ENCODE data around the gene DCP2. TPM values are rescaled to one million over a fixed set of nuclear protein-coding genes. Genes with fewer than 3 reads are reported as not detected.
A peak's percentile ranks its signal among the peaks of the same experiment; 100 is the strongest.

The DCP2 gene
- total RNA-seq, 1 experiment from 2014 or later: 91.3 TPM

- Histone ChIP-seq H3K27me3 (no peaks in the 10 kb centered on the region), H3K36me3 (no peaks in the 10 kb centered on the region; the same call in 1 of the 2 replicates), H3K4me3 (no peak overlapping the region), H3K9me3 (replicated peaks) (no peaks in the 10 kb centered on the region), H3K27ac (no peak overlapping the region), H3K4me1 (peaks cover 12% of the 10 kb centered on the region)
- DNase-seq: no peak
Measured at GRCh38 chr5:113039229-113039933, 62.8 kb downstream of the DCP2 start.

- no peak for DNase-seq
- Histone ChIP-seq H3K9me3 (replicated peaks) (no peaks in the 10 kb centered on the region), H3K27ac (no peak overlapping the region), H3K27me3 (no peaks in the 10 kb centered on the region), H3K4me3 (no peak overlapping the region), H3K36me3 (no peaks in the 10 kb centered on the region; the same call in 1 of the 2 replicates), H3K4me1 (peaks cover 8% of the 10 kb centered on the region)
Measured at GRCh38 chr5:113039934-113040285, 63.3 kb downstream of the DCP2 start.

- no peak overlapping the region for H3K4me3 ChIP-seq
- no peak overlapping the region for H3K27ac ChIP-seq
- no peaks in the 10 kb centered on the region; the same call in 1 of the 2 replicates for H3K36me3 ChIP-seq
- no peaks in the 10 kb centered on the region; the same call in 1 of the 2 replicates for H3K4me1 ChIP-seq
- H3K9me3 ChIP-seq (replicated peaks): no peaks in the 10 kb centered on the region
- H3K27me3 ChIP-seq: no peaks in the 10 kb centered on the region
- no peak for DNase-seq
Measured at GRCh38 chr5:113040672-113041260, 64.2 kb downstream of the DCP2 start.

DNA sequence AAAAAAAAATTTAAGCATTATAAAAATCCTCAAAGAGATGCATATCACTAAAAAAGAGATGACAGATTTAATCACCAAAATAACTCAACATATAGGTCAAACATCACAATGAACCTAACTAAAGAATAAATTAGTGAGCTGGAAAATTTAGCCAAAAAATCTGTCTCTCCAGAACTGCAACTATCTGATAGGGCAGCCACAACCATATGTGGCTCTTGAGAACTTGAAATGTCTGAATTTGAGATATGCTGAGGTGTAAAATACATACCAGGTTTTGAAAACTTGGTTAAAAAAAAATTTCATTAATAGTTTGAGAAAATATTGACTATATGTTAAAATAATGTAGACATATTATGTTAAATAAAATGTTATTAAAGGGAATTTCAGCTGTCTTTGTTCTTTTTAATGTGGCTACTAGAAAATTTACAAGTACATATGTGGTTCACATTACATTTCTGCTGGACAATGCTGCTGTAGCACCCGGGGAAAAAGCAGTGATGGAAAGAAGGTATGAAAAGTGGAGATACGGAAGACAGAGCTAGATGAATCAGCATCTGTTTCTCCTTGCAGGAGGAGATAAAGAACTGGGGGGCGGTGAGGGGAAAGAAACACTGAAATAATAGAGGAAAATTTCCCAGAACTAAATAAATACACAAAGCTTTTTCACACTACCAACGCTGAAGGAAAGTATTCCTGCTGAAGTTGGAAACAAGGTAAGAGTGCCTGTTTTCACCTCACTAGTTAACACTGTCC lies 66.1 kb downstream of the DCP2 start:
- H3K4me3 ChIP-seq: no peak overlapping the region

DNA sequence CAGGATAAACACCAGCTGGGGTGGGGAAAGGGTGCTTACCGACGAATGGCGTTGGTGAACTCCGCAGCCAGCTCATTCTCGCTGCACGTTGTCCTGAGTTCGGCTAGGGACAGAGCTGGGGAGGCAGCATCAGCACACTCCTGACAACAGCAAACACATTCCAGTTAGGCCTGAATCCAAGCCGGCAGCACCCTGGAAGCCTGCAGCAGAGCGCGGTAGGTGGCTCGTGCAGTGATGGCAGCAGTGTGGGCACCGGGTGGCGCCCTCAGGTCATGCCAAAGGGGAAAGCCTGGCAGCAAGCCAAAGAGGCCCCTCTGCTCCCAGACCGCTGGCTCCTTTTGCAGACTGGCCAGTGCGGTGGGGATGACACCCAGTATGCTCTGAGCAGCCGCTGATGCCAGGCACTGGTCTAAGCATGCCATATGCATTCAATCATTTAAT lies 66.9 kb downstream of the DCP2 start:
- Histone ChIP-seq H3K4me3 (no peak overlapping the region), H3K27me3 (no peaks in the 10 kb centered on the region), H3K4me1 (no peaks in the 10 kb centered on the region), H3K9me3 (replicated peaks) (no peaks in the 10 kb centered on the region), H3K27ac (no peak overlapping the region), H3K36me3 (peaks cover 2% of the 10 kb centered on the region; the same call in 1 of the 2 replicates)
- peak; percentile 54 to 61 for DNase-seq

More for the DNA sequence above, 66.1 kb downstream of the DCP2 start:
- H3K36me3 ChIP-seq: no peaks in the 10 kb centered on the region; the same call in 1 of the 2 replicates
- no peaks in the 10 kb centered on the region for H3K27me3 ChIP-seq
- H3K9me3 ChIP-seq (replicated peaks): no peaks in the 10 kb centered on the region
- H3K4me1 ChIP-seq: no peaks in the 10 kb centered on the region
- no peak for DNase-seq
- H3K27ac ChIP-seq: no peak overlapping the region

- H3K9me3 ChIP-seq (replicated peaks): no peaks in the 10 kb centered on the region
- no peak for DNase-seq
- no peaks in the 10 kb centered on the region for H3K27me3 ChIP-seq
Measured at GRCh38 chr5:113044776-113045465, 68.3 kb downstream of the DCP2 start.

GRCh38 chr5:113047234-113047633 lies 70.6 kb downstream of the DCP2 start:
- Histone ChIP-seq H3K27me3 (no peaks in the 10 kb centered on the region), H3K4me3 (no peak overlapping the region), H3K4me1 (no peaks in the 10 kb centered on the region), H3K36me3 (peaks cover 3% of the 10 kb centered on the region; the same call in 1 of the 2 replicates), H3K9me3 (replicated peaks) (no peaks in the 10 kb centered on the region), H3K27ac (no peak overlapping the region)
- no peak for DNase-seq

More at GRCh38 chr5:113044776-113045465, 68.3 kb downstream of the DCP2 start:
- H3K4me3 ChIP-seq: no peak overlapping the region
- H3K36me3 ChIP-seq: peaks cover 3% of the 10 kb centered on the region; the same call in 1 of the 2 replicates
- H3K4me1 ChIP-seq: no peaks in the 10 kb centered on the region
- H3K27ac ChIP-seq: no peak overlapping the region

DNA sequence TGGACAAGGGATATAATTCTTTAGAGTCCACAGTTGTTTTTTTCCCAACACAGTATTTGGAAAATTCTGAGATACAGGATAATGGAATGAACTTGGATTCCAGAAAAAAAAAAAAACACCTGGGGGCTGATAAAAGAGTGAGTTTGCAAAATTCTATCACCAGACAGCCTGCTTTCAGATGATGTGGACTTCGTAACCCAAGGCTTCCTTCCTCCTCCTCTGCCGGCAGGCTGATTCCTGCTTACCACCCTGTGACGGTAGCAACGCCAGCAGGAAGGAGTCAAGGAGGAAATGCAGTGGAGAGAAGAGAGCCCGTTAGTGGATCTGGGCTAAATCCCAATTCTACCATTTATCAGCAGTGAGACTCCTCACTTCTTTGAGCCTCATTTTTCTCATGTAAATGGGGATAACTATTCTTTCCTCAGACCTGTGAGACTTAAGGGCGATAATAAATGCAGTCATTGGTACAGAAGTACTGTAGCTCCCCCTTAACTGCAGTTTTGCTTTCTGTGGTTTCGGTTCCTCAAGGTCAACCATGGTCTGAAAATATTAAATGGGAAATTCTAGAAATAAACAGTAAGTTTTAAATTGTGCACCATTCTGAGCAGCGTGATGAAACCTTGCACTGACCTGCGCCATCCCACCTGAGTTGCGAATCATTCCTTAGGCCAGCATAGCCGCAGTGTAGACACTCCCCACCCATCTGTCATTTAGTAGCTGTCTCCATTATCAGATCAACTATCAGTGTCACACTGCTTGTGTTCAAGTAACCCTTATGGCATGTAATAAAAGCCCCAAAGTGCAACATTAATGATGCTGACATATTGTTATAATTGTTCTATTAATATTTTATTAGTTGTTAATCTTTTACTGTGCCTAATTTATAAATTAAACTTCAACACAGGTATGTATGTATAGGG lies 71.4 kb downstream of the DCP2 start:
- Histone ChIP-seq H3K27me3 (no peaks in the 10 kb centered on the region), H3K27ac (no peak overlapping the region), H3K4me1 (no peaks in the 10 kb centered on the region), H3K36me3 (peaks cover 3% of the 10 kb centered on the region; the same call in 1 of the 2 replicates), H3K4me3 (no peak overlapping the region), H3K9me3 (replicated peaks) (no peaks in the 10 kb centered on the region)
- no peak for DNase-seq

GRCh38 chr5:113048931-113049330 lies 72.3 kb downstream of the DCP2 start:
- H3K4me1 ChIP-seq: no peaks in the 10 kb centered on the region
- no peaks in the 10 kb centered on the region for H3K9me3 ChIP-seq (replicated peaks)
- H3K4me3 ChIP-seq: no peak overlapping the region
- H3K27ac ChIP-seq: no peak overlapping the region
- H3K36me3 ChIP-seq: peaks cover 3% of the 10 kb centered on the region; the same call in 1 of the 2 replicates
- no peak for DNase-seq
- no peaks in the 10 kb centered on the region for H3K27me3 ChIP-seq

GRCh38 chr5:113050721-113051382 lies 74.3 kb downstream of the DCP2 start:
- no peaks in the 10 kb centered on the region for H3K9me3 ChIP-seq (replicated peaks)
- peaks cover 3% of the 10 kb centered on the region; the same call in 1 of the 2 replicates for H3K36me3 ChIP-seq
- H3K27ac ChIP-seq: no peak overlapping the region
- H3K27me3 ChIP-seq: no peaks in the 10 kb centered on the region
- H3K4me1 ChIP-seq: no peaks in the 10 kb centered on the region
- DNase-seq: no peak
- no peak overlapping the region for H3K4me3 ChIP-seq

DNA sequence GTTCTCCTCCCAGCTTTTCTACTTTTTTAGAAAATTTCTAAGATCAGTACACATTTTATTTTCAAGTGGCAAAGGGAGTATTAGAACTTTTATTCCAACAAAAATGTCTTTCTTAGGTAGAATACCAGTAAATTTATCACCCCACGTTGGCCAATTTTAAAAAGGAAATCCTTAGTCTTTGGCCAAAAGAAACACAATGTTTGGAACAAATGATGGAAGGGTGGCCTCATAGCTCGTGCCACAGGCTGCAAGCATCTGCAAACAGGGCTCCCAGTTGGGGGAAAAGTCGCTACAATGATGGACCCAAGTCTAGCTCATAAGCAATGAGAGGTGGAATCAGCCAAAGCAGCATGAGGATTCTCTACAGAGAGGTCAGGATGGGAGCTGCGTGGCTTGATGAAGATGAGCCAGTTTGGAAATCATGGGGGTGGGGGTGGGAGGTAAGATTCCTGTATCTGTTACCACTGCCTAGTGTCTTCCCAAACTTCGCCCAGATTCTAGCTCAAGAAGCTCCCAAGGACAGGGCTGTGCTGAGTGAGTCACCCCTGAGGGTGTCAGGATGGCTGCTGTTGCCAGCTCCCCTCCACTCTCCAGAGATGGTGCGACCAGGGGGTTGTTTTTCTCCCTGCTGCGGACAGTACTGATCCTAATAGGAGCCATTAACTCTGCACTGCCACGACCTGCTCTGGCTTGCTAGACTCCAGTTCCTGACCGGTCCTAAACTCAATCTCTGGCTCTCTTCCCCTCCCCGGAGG lies 75.6 kb downstream of the DCP2 start:
- Histone ChIP-seq H3K27me3 (no peaks in the 10 kb centered on the region), H3K36me3 (peaks cover 3% of the 10 kb centered on the region; the same call in 1 of the 2 replicates), H3K9me3 (replicated peaks) (no peaks in the 10 kb centered on the region), H3K4me1 (no peaks in the 10 kb centered on the region), H3K27ac (no peak overlapping the region), H3K4me3 (no peak overlapping the region)
- DNase-seq: no peak

- Histone ChIP-seq H3K9me3 (replicated peaks) (no peaks in the 10 kb centered on the region), H3K27me3 (no peaks in the 10 kb centered on the region), H3K4me1 (no peaks in the 10 kb centered on the region), H3K4me3 (no peak overlapping the region), H3K36me3 (peaks cover 1% of the 10 kb centered on the region; the same call in 1 of the 2 replicates), H3K27ac (no peak overlapping the region)
- no peak for DNase-seq
Measured at GRCh38 chr5:113053511-113053995, 77.0 kb downstream of the DCP2 start.

DNA sequence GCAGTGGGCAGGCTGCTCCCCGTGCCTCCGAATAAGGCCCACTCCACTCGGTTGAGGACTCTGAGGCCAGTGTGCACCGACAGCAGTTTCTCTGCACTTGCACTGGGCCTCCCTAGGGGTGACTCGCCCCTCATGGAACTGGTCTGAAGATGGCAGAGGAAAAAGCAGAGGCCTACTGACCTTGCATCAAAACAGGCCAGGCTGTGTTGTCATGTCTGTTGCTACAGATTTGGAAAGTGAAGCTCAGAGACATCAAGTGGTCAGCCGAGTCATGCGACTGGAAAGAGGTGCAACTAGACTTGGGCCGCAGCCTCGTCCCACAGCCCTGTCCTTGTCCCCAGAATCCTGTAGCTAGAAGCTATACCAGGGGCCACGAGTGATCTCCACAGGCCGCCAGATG lies 78.3 kb downstream of the DCP2 start:
- no peak overlapping the region for H3K4me3 ChIP-seq
- no peak overlapping the region for H3K27ac ChIP-seq
- no peak for DNase-seq
- no peaks in the 10 kb centered on the region for H3K9me3 ChIP-seq (replicated peaks)
- no peaks in the 10 kb centered on the region for H3K4me1 ChIP-seq
- H3K27me3 ChIP-seq: no peaks in the 10 kb centered on the region
- no peaks in the 10 kb centered on the region for H3K36me3 ChIP-seq
